Lung (tissue), 12 donors: Measurements from ENCODE around the gene RNF157. TPM values are rescaled to one million over a fixed set of nuclear protein-coding genes. Genes with fewer than 3 reads are reported as not detected.

Experiments used
- ATAC-seq: fragments of 200-7000 bp; cut with Tn5 transposase; one replicate; pipeline ENCODE4 v1.9.1; 2020; ENCODE audit warnings: moderate number of reproducible peaks; ENCODE audit not compliant: insufficient read depth, low FRiP score
- DNase-seq, 3 donors: peaks; one replicate each; pipeline ENCODE4 v3.0.0-alpha.2; 2013 to 2017
- H3K27ac ChIP-seq, 2 donors: one replicate each; pipeline ENCODE4 v1.5.1; 2013; ENCODE audit warnings: mild to moderate bottlenecking in 2 of 2, moderate library complexity in 2 of 2, control low read depth in 1 of 2, inconsistent platforms in 1 of 2, low read depth in 1 of 2, low read length in 1 of 2
- H3K27me3 ChIP-seq, 3 donors: one replicate each; pipeline ENCODE4 v1.5.1; 2013; ENCODE audit warnings: low read length in 2 of 3; ENCODE audit not compliant: control insufficient read depth in 3 of 3, insufficient read depth in 3 of 3
- H3K36me3 ChIP-seq, 4 donors: one replicate each; pipeline ENCODE4 v1.5.1; 2013; ENCODE audit warnings: low read length in 4 of 4, mild to moderate bottlenecking in 1 of 4, moderate library complexity in 1 of 4; ENCODE audit not compliant: control insufficient read depth in 4 of 4, insufficient read depth in 4 of 4
- H3K4me1 ChIP-seq, 5 donors: one replicate each; pipeline ENCODE4 v1.5.1; 2013; ENCODE audit warnings: low read length in 5 of 5, mild to moderate bottlenecking in 2 of 5, moderate library complexity in 1 of 5; ENCODE audit not compliant: control insufficient read depth in 5 of 5, insufficient read depth in 5 of 5
- H3K4me3 ChIP-seq: one replicate; pipeline ENCODE4 v1.5.1; 2013; ENCODE audit warnings: mild to moderate bottlenecking, control low read depth, moderate library complexity
- H3K9ac ChIP-seq, 2 donors: one replicate each; pipeline ENCODE4 v1.5.1; 2013; ENCODE audit warnings: low read length in 2 of 2, control low read depth in 1 of 2; ENCODE audit not compliant: insufficient read depth in 1 of 2
- H3K9me3 ChIP-seq, 4 donors: one replicate each; pipeline ENCODE4 v1.5.1; 2013; ENCODE audit warnings: low read length in 3 of 4, mild to moderate bottlenecking in 1 of 4, moderate library complexity in 1 of 4; ENCODE audit not compliant: control insufficient read depth in 4 of 4, insufficient read depth in 3 of 4
- CTCF ChIP-seq: IDR thresholded peaks from 2 replicates; pipeline ENCODE4 v1.5.1; 2012; ENCODE audit warnings: mild to moderate bottlenecking; ENCODE audit errors: control extremely low read depth, extremely low read depth
- WGBS, 2 donors: extraction: QIAGEN DNeasy Blood & Tissue Kit; methylation state at CpG; one replicate each; pipeline ENCODE4 v1.1.7; 2013; 5-methylcytosine and 5-hydroxymethylcytosine counted together
- polyA plus RNA-seq, 2 donors: library from polyadenylated mRNA; stranded (reverse); fragments of 200-250 nt; gene quantifications; one replicate each; pipeline ENCODE4 v1.2.1, GENCODE V29; 2013
- total RNA-seq, 2 donors: library from RNA; depleted of rRNA in 1 of 2; stranded (reverse); fragments of >200 nt in 1 of 2; gene quantifications; one replicate each; pipeline ENCODE4 v1.2.1, GENCODE V29; 2014 to 2021
- donor health status: control.
- donor health status: control.
- donor health status: Bipolar disorder and iron deficiency.
- donor health status: healthy.
- donor health status: DM: yes; HTN: yes; CAD: no.

The RNF157 gene
- total and polyA plus RNA-seq, 4 donors = 0.88 to 2.5 (median 1.8) TPM

GRCh38 chr17:76235883-76236282, 4.4 kb downstream of the RNF157 start:
- TF ChIP-seq CTCF = no peak
- no peak for DNase-seq
- peaks cover 0 to 5% (median 0%) of the 10 kb centered on the region in 3 donors for H3K27me3 ChIP-seq
- whole genome bisulfite sequencing, 2 donors = 94 to 95% methylated on average over 2 of the region's 2 CpGs
- no peak overlapping the region for H3K4me3 ChIP-seq
- H3K9me3 ChIP-seq = no peaks in the 10 kb centered on the region
- no peak overlapping the region for H3K9ac ChIP-seq
- H3K36me3 ChIP-seq = no peaks in the 10 kb centered on the region
- H3K27ac ChIP-seq = no peak overlapping the region
- H3K4me1 ChIP-seq = peaks cover 0 to 11% (median 0%) of the 10 kb centered on the region in 5 donors
- ATAC-seq = no peak

- H3K27me3 ChIP-seq = peaks cover 0 to 5% (median 0%) of the 10 kb centered on the region in 3 donors
- WGBS, 2 donors = 79 to 80% methylated on average over 5 of the region's 5 CpGs
- DNase-seq (no peak), ATAC-seq (no peak)
- no peak overlapping the region for H3K27ac ChIP-seq
- no peaks in the 10 kb centered on the region for H3K9me3 ChIP-seq
- peaks cover 0 to 5% (median 0%) of the 10 kb centered on the region in 5 donors for H3K4me1 ChIP-seq
- no peaks in the 10 kb centered on the region for H3K36me3 ChIP-seq
- TF ChIP-seq CTCF = no peak
- H3K9ac ChIP-seq = no peak overlapping the region
- no peak overlapping the region for H3K4me3 ChIP-seq
Measured at GRCh38 chr17:76234354-76234679, 6.0 kb downstream of the RNF157 start.

- WGBS, 2 donors = 93 to 95% methylated on average over 6 of the region's 6 CpGs
- H3K9me3 ChIP-seq = no peaks in the 10 kb centered on the region
- no peaks in the 10 kb centered on the region for H3K36me3 ChIP-seq
- no peak for TF ChIP-seq CTCF
- peaks cover 0 to 5% (median 0%) of the 10 kb centered on the region in 3 donors for H3K27me3 ChIP-seq
- no peak overlapping the region for H3K27ac ChIP-seq
- no peak overlapping the region for H3K4me3 ChIP-seq
- H3K9ac ChIP-seq = no peak overlapping the region
- no peak for ATAC-seq
- no peak for DNase-seq
- H3K4me1 ChIP-seq = peaks cover 0 to 5% (median 0%) of the 10 kb centered on the region in 5 donors
Measured at GRCh38 chr17:76233588-76234353, 6.5 kb downstream of the RNF157 start.
